Cardiac ventricle fibroblast (primary cell): Measurements from ENCODE around the gene LGALSL. TPM values are rescaled to one million over a fixed set of nuclear protein-coding genes. Genes with fewer than 3 reads are reported as not detected.

Experiments
- total RNA-seq: library from RNA; depleted of rRNA; stranded (reverse); fragments of >200 nt; gene quantifications from 2 replicates; pipeline ENCODE4 v1.2.3, GENCODE V29; 2015

The LGALSL gene
- total RNA-seq, result 5.7 and 7.6 TPM in 2 replicates

DNA sequence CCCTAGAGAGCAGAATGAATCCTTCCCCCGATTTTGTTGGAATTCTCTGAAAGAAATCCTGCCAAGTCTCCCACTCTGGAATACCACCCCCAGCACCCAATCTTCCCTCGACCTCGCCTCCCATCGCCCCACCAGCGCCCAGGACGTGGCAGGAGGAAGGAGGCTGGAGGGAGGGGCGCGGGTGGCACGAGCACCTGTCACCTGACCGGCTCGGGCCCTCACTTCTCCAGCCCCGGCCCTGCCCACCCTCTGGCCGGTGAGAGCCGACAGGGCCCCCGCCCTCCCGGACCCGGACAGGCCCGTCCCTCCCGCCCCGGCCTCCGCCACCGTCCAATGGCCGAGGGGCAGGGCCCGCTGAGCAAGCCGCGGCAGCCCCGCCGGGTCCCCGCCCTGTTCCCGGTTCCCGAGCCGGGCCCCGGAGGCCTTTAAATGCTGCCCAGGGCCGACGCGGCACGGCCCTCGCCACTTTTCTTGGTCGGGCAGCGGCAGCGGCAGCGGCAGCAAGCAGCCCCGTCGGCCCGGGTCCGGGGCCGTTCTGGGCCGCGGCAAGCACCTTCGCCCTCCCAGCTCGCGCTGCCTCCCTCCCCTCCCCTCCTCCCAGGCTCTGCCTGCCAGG is at the start of gene LGALSL:
TSS of gene LGALSL (plus strand) at position 393 of the 616 bp plus-strand sequence. CDS start 384 bp downstream, outside the sequence.

Other genes starting within 250 kb of the LGALSL start
- 5.6 and 7.5 TPM in 2 replicates for gene AFTPH, start 70.2 kb downstream of the LGALSL start, total RNA-seq
- 12.8 and 14.0 TPM in 2 replicates for gene SERTAD2, start 199.8 kb downstream of the LGALSL start, total RNA-seq